Activated naive CD4-positive, alpha-beta T cell treated with anti-CD3 and anti-CD28 coated beads, Interleukin-2, amount 50 U/mL, for 24 hours (primary cell): ENCODE measurements around the gene NR1H2.
A peak's percentile ranks its signal among the peaks of the same experiment; 100 is the strongest.

Experiments
- H3K27ac Mint-ChIP-seq: one replicate; pipeline ENCODE4 v1.8.0; 2021; ENCODE audit warnings: mild to moderate bottlenecking, mixed read lengths
- H3K27me3 Mint-ChIP-seq: one replicate; pipeline ENCODE4 v1.8.0; 2021; ENCODE audit warnings: mixed read lengths
- H3K36me3 Mint-ChIP-seq: one replicate; pipeline ENCODE4 v1.8.0; 2021; ENCODE audit warnings: mixed read lengths
- H3K4me1 Mint-ChIP-seq: one replicate; pipeline ENCODE4 v1.8.0; 2021; ENCODE audit warnings: mixed read lengths
- H3K4me3 Mint-ChIP-seq: one replicate; pipeline ENCODE4 v1.8.0; 2021; ENCODE audit warnings: mild to moderate bottlenecking, mixed read lengths
- H3K9me3 Mint-ChIP-seq: one replicate; pipeline ENCODE4 v1.8.0; 2021; ENCODE audit warnings: mixed read lengths

The NR1H2 gene

GRCh38 chr19:50432221-50433028, 56.2 kb downstream of the NR1H2 start, which contains the start of gene MYBPC2:
TSS of gene MYBPC2 (plus strand) at chr19:50432892. CDS start at chr19:50432954, 62 bp downstream.
- Mint-ChIP-seq H3K4me1 (peaks cover 17% of the 10 kb centered on the region), H3K27me3 (peaks cover 4% of the 10 kb centered on the region), H3K4me3 (peak within 1 kb of the TSS; percentile 90), H3K36me3 (no peaks in the 10 kb centered on the region), H3K9me3 (no peaks in the 10 kb centered on the region), H3K27ac (peak within 1 kb of the TSS; percentile 89)
